Breast epithelium (tissue), 3 donors: ENCODE measurements around the gene ASAP3.

Experiments
- POLR2A ChIP-seq: fragments of 450-650 bp; IDR thresholded peaks from one replicate; pipeline ENCODE4 v1.6.1; 2016; ENCODE audit warnings: antibody characterized with exemption, mild to moderate bottlenecking, moderate library complexity
- POLR2AphosphoS5 ChIP-seq, 3 donors: sonication (generic); formaldehyde crosslinking; IDR thresholded peaks; one replicate each; pipeline ENCODE4 v1.6.1; 2017; ENCODE audit warnings: antibody characterized with exemption in 3 of 3
- TF ChIP-seq, protein P1 (sequence below), 3 donors: fragments of 450-650 bp; IDR thresholded peaks; one replicate each; pipeline ENCODE4 v1.5.1; 2016 to 2017; ENCODE audit warnings: antibody characterized with exemption in 3 of 3, mild to moderate bottlenecking in 3 of 3, moderate library complexity in 3 of 3

GRCh38 chr1:23526329-23527041 is 42.5 kb upstream of the ASAP3 start:
- TF ChIP-seq, protein P1, sequence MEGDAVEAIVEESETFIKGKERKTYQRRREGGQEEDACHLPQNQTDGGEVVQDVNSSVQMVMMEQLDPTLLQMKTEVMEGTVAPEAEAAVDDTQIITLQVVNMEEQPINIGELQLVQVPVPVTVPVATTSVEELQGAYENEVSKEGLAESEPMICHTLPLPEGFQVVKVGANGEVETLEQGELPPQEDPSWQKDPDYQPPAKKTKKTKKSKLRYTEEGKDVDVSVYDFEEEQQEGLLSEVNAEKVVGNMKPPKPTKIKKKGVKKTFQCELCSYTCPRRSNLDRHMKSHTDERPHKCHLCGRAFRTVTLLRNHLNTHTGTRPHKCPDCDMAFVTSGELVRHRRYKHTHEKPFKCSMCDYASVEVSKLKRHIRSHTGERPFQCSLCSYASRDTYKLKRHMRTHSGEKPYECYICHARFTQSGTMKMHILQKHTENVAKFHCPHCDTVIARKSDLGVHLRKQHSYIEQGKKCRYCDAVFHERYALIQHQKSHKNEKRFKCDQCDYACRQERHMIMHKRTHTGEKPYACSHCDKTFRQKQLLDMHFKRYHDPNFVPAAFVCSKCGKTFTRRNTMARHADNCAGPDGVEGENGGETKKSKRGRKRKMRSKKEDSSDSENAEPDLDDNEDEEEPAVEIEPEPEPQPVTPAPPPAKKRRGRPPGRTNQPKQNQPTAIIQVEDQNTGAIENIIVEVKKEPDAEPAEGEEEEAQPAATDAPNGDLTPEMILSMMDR (IDR thresholded peaks at IDR 0.05) = no peak
- TF ChIP-seq POLR2A = no peak
- TF ChIP-seq POLR2AphosphoS5 (IDR thresholded peaks at IDR 0.05) = no peak
